ENCODE results near the gene PAM. TPM values are rescaled to one million over a fixed set of nuclear protein-coding genes. Genes with fewer than 3 reads are reported as not detected.

Gene PAM
- total and polyA plus RNA-seq, 2 of the 8 experiments (the other 6 are each of a cell fraction or from before 2014, with no cell fraction given) = 30.4 to 67.8 TPM

GRCh38 chr5:102922111-102922720, 167.1 kb downstream of the PAM start:
- no peaks in the 10 kb centered on the region for H3K9me3 ChIP-seq (ENCODE audit: insufficient read depth in 2 of 2, low read depth in 1 of 2, low read length in 1 of 2)
- FAIRE-seq (no peak), DNase-seq (ENCODE audit: low read depth in 1 of 2, low spot score in 2 of 2) (no peak)
- H2BK15ac ChIP-seq (ENCODE audit: low read length) = no peak overlapping the region
- no peak overlapping the region for H4K5ac ChIP-seq (ENCODE audit: insufficient read length, low read depth, low read length)
- no peak overlapping the region for H2BK12ac ChIP-seq (ENCODE audit: low read depth, low read length)
- H3K56ac ChIP-seq (replicated peaks; ENCODE audit: insufficient read length, low read depth, low read length) = no peak overlapping the region
- no peaks in the 10 kb centered on the region for H3K27me3 ChIP-seq (replicated peaks in 1 of 4; ENCODE audit: control insufficient read depth in 3 of 4, extremely low read depth in 1 of 4, insufficient read depth in 3 of 4, low read length in 3 of 4)
- H3K4me2 ChIP-seq (ENCODE audit: insufficient read depth in 1 of 2, low read depth in 2 of 2, low read length in 2 of 2) = no peak overlapping the region
- H2BK20ac ChIP-seq (ENCODE audit: low read length) = no peak overlapping the region
- H2BK5ac ChIP-seq (ENCODE audit: low read depth, low read length) = no peak overlapping the region
- WGBS, 2 experiments (ENCODE audit: extremely low coverage in 1 of 2, insufficient coverage in 1 of 2, insufficient read length in 1 of 2, insufficient replicate concordance in 2 of 2, low coverage in 1 of 2, low lambda C conversion rate in 2 of 2, missing lambda C conversion rate in 1 of 2) = 91% methylated on average over 6 of the region's 6 CpGs; no CpG with 5 or more reads in 1 of the 2 experiments
- ChIA-PET CTCF (ENCODE audit: partially characterized antibody) (interaction anchor here (1.0 to 1.5 kb wide), 4 partner anchors 8 to 241 kb away, joined by 3 to 8 read pairs (median 3); no protein-coding TSS in a partner anchor), POLR2A (ENCODE audit: partially characterized antibody) (no interaction called here)
- no peak overlapping the region for H3K9ac ChIP-seq (replicated peaks in 1 of 4; ENCODE audit: extremely low read depth in 1 of 4, low read depth in 3 of 4, low read length in 3 of 4)
- no peak overlapping the region for H4K8ac ChIP-seq (ENCODE audit: extremely low read depth, insufficient read depth, low read length)
- no peak overlapping the region for H4K91ac ChIP-seq (replicated peaks; ENCODE audit: insufficient read length, low read length)
- no peak overlapping the region for H3K4me3 ChIP-seq (ENCODE audit: extremely low read depth in 1 of 4, insufficient read depth in 2 of 4, low read depth in 3 of 4, low read length in 4 of 4)
- no peak overlapping the region for H2BK120ac ChIP-seq (replicated peaks; ENCODE audit: low read depth, low read length)
- H3K14ac ChIP-seq (ENCODE audit: insufficient read length) = no peak overlapping the region
- H3K79me1 ChIP-seq (ENCODE audit: low read depth, low read length) = no peaks in the 10 kb centered on the region
- no peak overlapping the region for H2AK5ac ChIP-seq (ENCODE audit: low read depth, low read length)
- TF ChIP-seq RAD21 (IDR thresholded peaks at IDR 0.05 in 1 of 2, conservative IDR thresholded peaks at IDR 0.05 in 1 of 2; ENCODE audit: low read depth in 2 of 2, low read length in 2 of 2) (no peak), EGR1 (IDR thresholded peaks at IDR 0.05; ENCODE audit: borderline replicate concordance, low read depth, low read length) (no peak)
- H3K79me2 ChIP-seq (ENCODE audit: control insufficient read depth in 1 of 2, insufficient read depth in 2 of 2, low read length in 2 of 2) = no peaks in the 10 kb centered on the region
- H3K18ac ChIP-seq (ENCODE audit: extremely low read depth, low read length) = no peak overlapping the region
- H3K4me1 ChIP-seq (replicated peaks in 1 of 4; ENCODE audit: control insufficient read depth in 3 of 4, insufficient read depth in 4 of 4, low read length in 3 of 4) = no peaks in the 10 kb centered on the region; a peak in 1 of 7 replicates
- H4K20me1 ChIP-seq (replicated peaks in 1 of 2; ENCODE audit: control insufficient read depth in 1 of 2, insufficient read depth in 2 of 2, low read length in 2 of 2) = no peaks in the 10 kb centered on the region
- H3K23ac ChIP-seq (ENCODE audit: insufficient read length) = no peak overlapping the region
- H3K23me2 ChIP-seq (ENCODE audit: low read depth, low read length) = no peaks in the 10 kb centered on the region
- no peaks in the 10 kb centered on the region for H3K36me3 ChIP-seq (ENCODE audit: control insufficient read depth in 2 of 4, insufficient read depth in 4 of 4, low read length in 3 of 4)
- no peak overlapping the region for H3K27ac ChIP-seq (ENCODE audit: low read depth, low read length)
- no peak overlapping the region for H2AFZ ChIP-seq (ENCODE audit: low read length)
- H3K4ac ChIP-seq (replicated peaks; ENCODE audit: insufficient read length, low read depth, low read length) = no peak overlapping the region

All from H1 (cell line).